ENCODE results near the gene CD7.

CD7 gene

GRCh38 chr17:82322526-82323453, 5.4 kb upstream of the CD7 start:
- H3K4me3 ChIP-seq (ENCODE audit: low read length in 2 of 2) = no peak overlapping the region
- H2AFZ ChIP-seq (ENCODE audit: low read length) = no peak overlapping the region
- peaks cover 3% of the 10 kb centered on the region for H3K79me1 ChIP-seq (ENCODE audit: low read depth, low read length)
- WGBS, 2 donors (ENCODE audit: extremely low coverage in 2 of 2, insufficient read length in 2 of 2, insufficient replicate concordance in 1 of 2) = no CpG with 5 or more reads among the region's 28 CpGs
- H2AK5ac ChIP-seq (ENCODE audit: low read depth, low read length) = peak overlapping the region; percentile 84
- H3K14ac ChIP-seq (ENCODE audit: low read length) = no peak overlapping the region
- no peak overlapping the region for H2BK12ac ChIP-seq (ENCODE audit: low read length)
- DNase-seq (ENCODE audit: low spot score) = no peak
- no peak overlapping the region for H4K8ac ChIP-seq (ENCODE audit: low read depth, low read length)
- peak overlapping the region; percentile 35 for H3K18ac ChIP-seq (ENCODE audit: low read length)
- no peak overlapping the region for H3K4ac ChIP-seq (ENCODE audit: low read length)
- no peaks in the 10 kb centered on the region for H3K36me3 ChIP-seq (replicated peaks in 1 of 2; ENCODE audit: control insufficient read depth in 2 of 2, insufficient read depth in 2 of 2, low read length in 2 of 2)
- H3K9ac ChIP-seq (ENCODE audit: low read depth, low read length, poor library complexity) = no peak overlapping the region
- no peak overlapping the region for H4K91ac ChIP-seq (ENCODE audit: low read depth, low read length, poor library complexity)
- H3K27me3 ChIP-seq (ENCODE audit: control insufficient read depth in 3 of 3, insufficient read depth in 3 of 3, low read depth in 1 of 3, low read length in 3 of 3) = peaks cover 0 to 57% (median 5%) of the 10 kb centered on the region in 3 experiments
- H3K4me2 ChIP-seq (ENCODE audit: insufficient read depth, low read length, poor library complexity, severe bottlenecking) = no peak overlapping the region
- peak overlapping the region; percentile 48 for H2BK5ac ChIP-seq (ENCODE audit: low read length)
- H3K9me3 ChIP-seq (replicated peaks in 1 of 2; ENCODE audit: control insufficient read depth in 2 of 2, insufficient read depth in 1 of 2, low read depth in 1 of 2, low read length in 2 of 2) = peaks cover 7 to 10% of the 10 kb centered on the region in 2 donors
- H2BK15ac ChIP-seq (ENCODE audit: low read length) = peak overlapping the region; percentile 62
- no peak overlapping the region for H3K23ac ChIP-seq (ENCODE audit: low read depth, low read length, poor library complexity)
- no peak overlapping the region for H3K27ac ChIP-seq (replicated peaks; ENCODE audit: low read length)
- H3K4me1 ChIP-seq (ENCODE audit: control insufficient read depth in 2 of 2, insufficient read depth in 1 of 2, low read depth in 1 of 2, low read length in 2 of 2) = peaks cover 17 to 21% of the 10 kb centered on the region in 2 donors
- H2BK120ac ChIP-seq (ENCODE audit: low read depth, low read length) = no peak overlapping the region

DNA sequence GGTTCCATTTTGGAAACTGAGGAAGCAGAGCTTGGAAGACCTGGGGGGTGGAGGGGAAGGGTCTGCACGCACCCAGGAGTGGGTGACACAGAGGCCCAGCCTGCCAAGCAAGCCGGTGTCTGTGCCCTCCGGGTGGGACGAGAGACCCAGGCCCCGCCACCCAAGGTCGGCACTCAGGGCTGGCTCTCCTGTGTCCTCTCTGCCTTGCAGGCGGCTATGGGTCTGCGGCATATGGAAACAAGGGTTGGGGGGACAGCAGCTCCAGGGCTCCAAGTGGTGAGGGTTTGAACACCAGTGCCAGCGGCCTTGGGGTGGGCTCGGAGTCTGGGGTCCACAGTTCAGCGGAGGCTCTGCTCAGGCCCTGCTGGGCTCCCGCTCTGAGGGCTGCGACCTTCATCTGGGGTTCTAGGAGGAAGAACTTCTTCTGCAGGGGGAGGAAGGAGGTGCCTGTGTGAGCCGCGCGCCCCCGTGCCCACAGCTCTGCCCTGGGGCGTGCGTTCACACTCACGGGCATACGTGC, 4.6 kb upstream of the CD7 start:
- peak overlapping the region; percentile 83 for H3K18ac ChIP-seq (ENCODE audit: low read length)
- no CpG with 5 or more reads among the region's 21 CpGs for WGBS, 2 donors (ENCODE audit: extremely low coverage in 2 of 2, insufficient read length in 2 of 2, insufficient replicate concordance in 1 of 2)
- H4K8ac ChIP-seq (ENCODE audit: low read depth, low read length) = no peak overlapping the region
- H3K27ac ChIP-seq (replicated peaks; ENCODE audit: low read length) = no peak overlapping the region
- peak overlapping the region; percentile 94 for H2AK5ac ChIP-seq (ENCODE audit: low read depth, low read length)
- H3K79me1 ChIP-seq (ENCODE audit: low read depth, low read length) = peaks cover 3% of the 10 kb centered on the region
- no peak overlapping the region for H3K14ac ChIP-seq (ENCODE audit: low read length)
- H3K4me3 ChIP-seq (ENCODE audit: low read length in 2 of 2) = no peak overlapping the region
- DNase-seq (ENCODE audit: low spot score) = no peak
- no peak overlapping the region for H3K9ac ChIP-seq (ENCODE audit: low read depth, low read length, poor library complexity)
- H3K23ac ChIP-seq (ENCODE audit: low read depth, low read length, poor library complexity) = no peak overlapping the region
- peaks cover 7 to 10% of the 10 kb centered on the region in 2 donors for H3K9me3 ChIP-seq (replicated peaks in 1 of 2; ENCODE audit: control insufficient read depth in 2 of 2, insufficient read depth in 1 of 2, low read depth in 1 of 2, low read length in 2 of 2)
- H3K4me1 ChIP-seq (ENCODE audit: control insufficient read depth in 2 of 2, insufficient read depth in 1 of 2, low read depth in 1 of 2, low read length in 2 of 2) = peaks cover 9 to 14% of the 10 kb centered on the region in 2 donors
- H3K4ac ChIP-seq (ENCODE audit: low read length) = no peak overlapping the region
- no peak overlapping the region for H2BK12ac ChIP-seq (ENCODE audit: low read length)
- peak overlapping the region; percentile 62 for H2BK15ac ChIP-seq (ENCODE audit: low read length)
- H4K91ac ChIP-seq (ENCODE audit: low read depth, low read length, poor library complexity) = no peak overlapping the region
- H2BK5ac ChIP-seq (ENCODE audit: low read length) = no peak overlapping the region
- H2AFZ ChIP-seq (ENCODE audit: low read length) = no peak overlapping the region
- H3K4me2 ChIP-seq (ENCODE audit: insufficient read depth, low read length, poor library complexity, severe bottlenecking) = no peak overlapping the region
- H3K27me3 ChIP-seq (ENCODE audit: control insufficient read depth in 3 of 3, insufficient read depth in 3 of 3, low read depth in 1 of 3, low read length in 3 of 3) = peaks cover 0 to 51% (median 5%) of the 10 kb centered on the region in 3 experiments
- no peaks in the 10 kb centered on the region for H3K36me3 ChIP-seq (replicated peaks in 1 of 2; ENCODE audit: control insufficient read depth in 2 of 2, insufficient read depth in 2 of 2, low read length in 2 of 2)
- peak overlapping the region; percentile 87 for H2BK120ac ChIP-seq (ENCODE audit: low read depth, low read length)

DNA sequence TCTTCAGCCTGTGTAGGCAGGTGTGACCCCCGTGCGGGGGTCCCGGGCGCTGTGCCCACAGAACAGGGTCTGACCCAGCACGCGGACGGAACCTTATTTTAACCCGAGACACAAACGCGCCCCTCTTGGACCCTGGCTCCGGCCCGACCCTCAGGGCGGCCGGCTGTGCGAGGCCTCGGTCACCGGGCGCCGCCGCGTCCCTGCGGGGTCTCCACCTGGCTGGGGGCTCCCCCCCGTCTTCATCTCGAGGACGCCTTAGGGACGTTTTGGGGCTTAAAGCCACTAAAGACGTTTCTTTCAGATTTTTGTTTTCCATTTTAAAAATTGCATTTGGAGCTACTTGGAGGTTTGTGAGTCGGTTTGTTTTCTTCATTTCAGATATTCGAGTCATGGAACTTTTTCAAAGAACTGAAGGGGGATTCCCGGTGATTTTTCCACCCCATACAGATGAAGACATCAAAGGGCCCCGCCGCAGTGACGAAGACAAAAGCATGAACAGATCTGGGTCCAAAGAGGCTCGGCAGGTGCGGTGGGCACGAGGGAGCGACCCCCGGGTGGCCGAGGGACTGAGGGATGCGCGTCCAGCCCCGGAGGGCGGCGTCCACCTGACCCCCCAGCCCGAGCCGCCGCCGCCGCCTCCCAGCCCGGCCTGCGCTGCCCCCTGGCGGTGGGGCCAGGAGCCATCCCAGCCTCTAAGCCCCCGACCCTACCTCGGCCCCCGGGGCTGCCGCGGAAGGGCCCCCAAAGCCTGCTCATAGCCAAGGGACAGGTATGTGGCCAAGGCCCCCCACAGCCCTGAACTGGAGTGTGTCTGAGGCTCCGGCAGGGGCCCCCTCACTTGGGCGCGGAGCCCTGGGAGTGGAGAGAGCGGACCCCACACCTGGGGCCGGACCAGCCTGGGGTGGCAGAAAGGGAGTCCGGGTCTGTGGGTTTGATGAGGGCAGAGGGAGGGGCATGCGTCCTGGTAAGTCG, 3.8 kb upstream of the CD7 start:
- no peak overlapping the region for H4K8ac ChIP-seq (ENCODE audit: low read depth, low read length)
- WGBS, 2 donors (ENCODE audit: extremely low coverage in 2 of 2, insufficient read length in 2 of 2, insufficient replicate concordance in 1 of 2) = no CpG with 5 or more reads among the region's 65 CpGs
- peaks cover 0 to 47% (median 5%) of the 10 kb centered on the region in 3 experiments for H3K27me3 ChIP-seq (ENCODE audit: control insufficient read depth in 3 of 3, insufficient read depth in 3 of 3, low read depth in 1 of 3, low read length in 3 of 3)
- no peaks in the 10 kb centered on the region for H3K36me3 ChIP-seq (replicated peaks in 1 of 2; ENCODE audit: control insufficient read depth in 2 of 2, insufficient read depth in 2 of 2, low read length in 2 of 2)
- peaks cover 9 to 15% of the 10 kb centered on the region in 2 donors for H3K4me1 ChIP-seq (ENCODE audit: control insufficient read depth in 2 of 2, insufficient read depth in 1 of 2, low read depth in 1 of 2, low read length in 2 of 2)
- no peak overlapping the region for H2BK12ac ChIP-seq (ENCODE audit: low read length)
- no peak overlapping the region for H3K4ac ChIP-seq (ENCODE audit: low read length)
- DNase-seq (ENCODE audit: low spot score) = no peak
- no peak overlapping the region for H4K91ac ChIP-seq (ENCODE audit: low read depth, low read length, poor library complexity)
- peak overlapping the region; percentile 86 for H3K23ac ChIP-seq (ENCODE audit: low read depth, low read length, poor library complexity)
- H2BK5ac ChIP-seq (ENCODE audit: low read length) = peak overlapping the region; percentile 75
- H3K9me3 ChIP-seq (replicated peaks in 1 of 2; ENCODE audit: control insufficient read depth in 2 of 2, insufficient read depth in 1 of 2, low read depth in 1 of 2, low read length in 2 of 2) = peaks cover 7 to 10% of the 10 kb centered on the region in 2 donors
- peak overlapping the region; percentile 87 for H2BK120ac ChIP-seq (ENCODE audit: low read depth, low read length)
- no peak overlapping the region for H3K4me3 ChIP-seq (ENCODE audit: low read length in 2 of 2)
- H3K4me2 ChIP-seq (ENCODE audit: insufficient read depth, low read length, poor library complexity, severe bottlenecking) = no peak overlapping the region
- peaks cover 3% of the 10 kb centered on the region for H3K79me1 ChIP-seq (ENCODE audit: low read depth, low read length)
- no peak overlapping the region for H3K14ac ChIP-seq (ENCODE audit: low read length)
- H3K9ac ChIP-seq (ENCODE audit: low read depth, low read length, poor library complexity) = no peak overlapping the region
- H2BK15ac ChIP-seq (ENCODE audit: low read length) = peak overlapping the region; percentile 62
- no peak overlapping the region for H3K27ac ChIP-seq (replicated peaks; ENCODE audit: low read length)
- no peak overlapping the region for H2AFZ ChIP-seq (ENCODE audit: low read length)
- peak overlapping the region; percentile 83 for H3K18ac ChIP-seq (ENCODE audit: low read length)
- H2AK5ac ChIP-seq (ENCODE audit: low read depth, low read length) = peak overlapping the region; percentile 94

Measured in neuronal stem cell (in vitro differentiated cells).